Fibroblast of villous mesenchyme (primary cell): ENCODE data around the gene CRAT. TPM values are rescaled to one million over a fixed set of nuclear protein-coding genes. Genes with fewer than 3 reads are reported as not detected.
"Not testable (repeated sequence)": the region's sequence is repeated elsewhere in the genome, so short reads cannot be mapped to it uniquely, and the experiment has no call there.

Source experiments
- DNase-seq: peaks from one replicate; pipeline ENCODE4 v3.0.0-alpha.2; 2010; ENCODE audit warnings: low read depth
- H3K4me3 ChIP-seq: 2 replicates; pipeline ENCODE4 v1.5.1; 2011; ENCODE audit warnings: low read depth, mild to moderate bottlenecking, low read length
- total RNA-seq: library from RNA; depleted of rRNA; stranded (reverse); fragments of >200 nt; gene quantifications from 2 replicates; pipeline ENCODE4 v1.2.3, GENCODE V29; 2012
- TF ChIP-seq, protein P1 (sequence below): IDR thresholded peaks from 2 replicates; pipeline ENCODE4 v1.5.1; 2012; ENCODE audit warnings: low read depth, mild to moderate bottlenecking, low read length; ENCODE audit not compliant: insufficient read depth

CRAT gene
- total RNA-seq, 1 donor = 33.2 TPM

DNA sequence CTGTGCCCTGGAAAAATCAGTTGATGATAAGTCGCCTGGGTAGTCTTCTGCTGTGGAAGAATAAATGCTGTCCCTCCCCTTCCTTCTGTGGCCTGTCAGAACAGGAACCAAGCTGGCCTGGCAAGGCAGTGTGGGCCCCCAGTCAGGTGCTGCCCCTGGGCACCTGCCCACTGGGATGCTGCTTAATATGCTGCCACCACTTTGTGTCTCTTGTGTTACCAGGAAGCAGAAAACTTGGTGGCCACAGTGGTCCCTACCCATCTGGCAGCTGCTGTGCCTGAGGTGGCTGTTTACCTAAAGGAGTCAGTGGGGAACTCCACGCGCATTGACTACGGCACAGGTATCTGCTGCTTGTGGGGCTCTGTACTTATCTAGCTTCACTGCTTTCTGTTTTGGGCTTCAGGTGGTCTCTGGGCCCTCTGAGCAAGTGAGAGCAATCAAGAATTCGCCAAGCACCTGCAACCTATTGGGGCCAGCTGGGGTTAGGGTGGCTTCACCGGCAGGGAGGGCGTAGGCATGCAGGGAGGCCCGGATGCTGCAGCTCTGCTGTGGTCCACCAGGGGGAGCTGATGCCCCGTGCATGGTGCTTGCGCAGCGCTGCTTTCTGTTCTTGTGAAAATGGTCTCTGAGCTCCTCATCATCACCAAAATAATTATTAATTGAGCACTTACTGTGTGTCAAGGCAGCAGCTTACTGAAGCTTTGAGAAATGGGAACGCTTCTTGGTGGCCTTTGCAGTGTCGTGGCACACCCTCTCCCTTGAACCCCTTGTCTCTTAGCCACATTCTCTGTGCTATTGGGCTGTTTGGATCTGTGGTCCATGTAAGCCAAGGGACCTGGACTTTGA, 20.9 kb upstream of the CRAT start:
- DNase-seq = peak; percentile 63
- TF ChIP-seq, protein P1, sequence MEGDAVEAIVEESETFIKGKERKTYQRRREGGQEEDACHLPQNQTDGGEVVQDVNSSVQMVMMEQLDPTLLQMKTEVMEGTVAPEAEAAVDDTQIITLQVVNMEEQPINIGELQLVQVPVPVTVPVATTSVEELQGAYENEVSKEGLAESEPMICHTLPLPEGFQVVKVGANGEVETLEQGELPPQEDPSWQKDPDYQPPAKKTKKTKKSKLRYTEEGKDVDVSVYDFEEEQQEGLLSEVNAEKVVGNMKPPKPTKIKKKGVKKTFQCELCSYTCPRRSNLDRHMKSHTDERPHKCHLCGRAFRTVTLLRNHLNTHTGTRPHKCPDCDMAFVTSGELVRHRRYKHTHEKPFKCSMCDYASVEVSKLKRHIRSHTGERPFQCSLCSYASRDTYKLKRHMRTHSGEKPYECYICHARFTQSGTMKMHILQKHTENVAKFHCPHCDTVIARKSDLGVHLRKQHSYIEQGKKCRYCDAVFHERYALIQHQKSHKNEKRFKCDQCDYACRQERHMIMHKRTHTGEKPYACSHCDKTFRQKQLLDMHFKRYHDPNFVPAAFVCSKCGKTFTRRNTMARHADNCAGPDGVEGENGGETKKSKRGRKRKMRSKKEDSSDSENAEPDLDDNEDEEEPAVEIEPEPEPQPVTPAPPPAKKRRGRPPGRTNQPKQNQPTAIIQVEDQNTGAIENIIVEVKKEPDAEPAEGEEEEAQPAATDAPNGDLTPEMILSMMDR = peak; percentile 99
- H3K4me3 ChIP-seq = no peak overlapping the region

DNA sequence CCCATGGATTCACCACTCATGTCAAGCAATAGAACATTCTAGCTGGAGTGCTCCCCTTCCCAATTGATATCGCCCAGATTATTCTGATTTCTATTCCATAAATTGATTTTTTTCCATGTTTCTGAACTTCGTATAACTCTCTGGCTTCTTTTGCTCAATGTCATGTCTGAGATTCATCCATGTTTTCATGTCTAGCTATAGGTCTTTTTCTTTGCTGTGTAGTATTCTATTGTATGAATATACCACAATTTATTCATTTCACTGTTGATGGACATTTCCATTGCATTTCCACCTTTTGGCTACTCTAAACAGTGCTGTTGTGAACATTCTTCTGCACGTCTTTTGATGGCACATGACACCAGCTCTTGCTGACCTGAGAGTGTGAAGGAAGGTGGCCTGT, 20.2 kb upstream of the CRAT start:
- no peak overlapping the region for H3K4me3 ChIP-seq
- TF ChIP-seq, protein P1 = no peak
- DNase-seq = no peak

GRCh38 chr9:129130271-129130670, 19.7 kb upstream of the CRAT start:
- not testable (repeated sequence) for H3K4me3 ChIP-seq, DNase-seq

- H3K4me3 ChIP-seq = no peak overlapping the region
- DNase-seq = no peak
- TF ChIP-seq, protein P1 = no peak
Measured at GRCh38 chr9:129128689-129129088, 18.1 kb upstream of the CRAT start.

DNA sequence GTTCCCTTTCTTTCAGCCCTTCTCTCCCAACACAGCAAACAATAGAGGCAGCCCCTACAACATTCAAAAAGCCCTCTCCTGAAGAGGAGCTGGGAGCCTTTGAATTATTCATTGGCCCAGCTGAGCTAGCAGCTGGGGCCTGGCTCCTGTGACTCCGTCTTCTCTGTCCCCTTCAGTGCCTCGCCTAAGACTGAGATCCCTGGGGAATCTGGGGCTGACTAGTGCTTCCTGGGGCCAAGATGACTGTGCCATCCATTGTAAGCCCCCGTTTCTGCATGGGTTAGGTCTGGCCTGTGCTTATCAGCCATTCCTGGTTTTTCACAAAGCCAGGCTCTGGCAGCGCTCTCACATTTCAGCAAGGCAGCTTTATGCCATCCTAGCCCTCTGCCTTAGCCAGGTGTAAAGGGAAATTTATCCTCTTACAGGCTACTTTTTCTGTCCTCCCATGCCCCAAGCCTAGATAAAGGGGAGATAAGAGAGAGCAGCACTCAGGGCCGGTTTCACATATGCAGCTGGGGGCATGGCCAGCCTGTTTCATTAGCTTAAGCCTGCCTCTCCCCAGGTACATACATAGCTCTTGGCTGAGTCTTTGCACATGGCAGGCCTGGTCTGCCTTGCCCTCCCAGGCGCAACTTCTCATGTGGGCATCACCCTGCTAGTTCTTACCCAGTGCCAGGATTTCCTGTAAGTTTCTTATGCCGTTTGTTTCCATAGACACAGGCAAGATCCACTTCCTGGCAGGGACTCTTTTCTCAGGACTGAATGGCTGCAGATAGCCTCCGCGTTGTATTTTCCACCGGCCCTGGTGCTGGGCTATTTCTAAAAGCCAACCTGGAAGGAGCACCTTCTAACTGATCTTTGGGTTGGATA, 16.4 kb upstream of the CRAT start:
- TF ChIP-seq, protein P1 = no peak
- DNase-seq = no peak
- no peak overlapping the region for H3K4me3 ChIP-seq

GRCh38 chr9:129125478-129125877, 14.9 kb upstream of the CRAT start:
- peak; percentile 83 for DNase-seq
- H3K4me3 ChIP-seq = no peak overlapping the region
- TF ChIP-seq, protein P1 = no peak

GRCh38 chr9:129124506-129125069, 14.0 kb upstream of the CRAT start:
- no peak overlapping the region for H3K4me3 ChIP-seq
- TF ChIP-seq, protein P1 = no peak
- DNase-seq = no peak

DNA sequence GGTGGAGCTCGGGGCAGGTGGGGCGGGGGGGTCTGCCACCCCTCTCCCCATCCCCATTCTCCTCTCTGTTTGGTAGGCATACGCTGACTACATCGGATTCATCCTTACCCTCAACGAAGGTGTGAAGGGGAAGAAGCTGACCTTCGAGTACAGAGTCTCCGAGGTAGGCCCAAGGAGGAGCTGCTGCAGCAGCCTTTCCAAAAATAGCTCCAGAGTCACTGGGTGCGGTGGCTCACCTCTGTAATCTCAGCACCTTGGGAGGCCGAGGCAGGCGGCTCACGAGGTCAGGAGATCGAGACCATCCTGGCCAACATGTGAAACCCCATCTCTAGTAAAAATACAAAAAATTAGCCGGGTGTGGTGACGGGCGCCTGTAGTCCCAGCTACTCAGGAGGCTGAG, 12.4 kb upstream of the CRAT start:
- DNase-seq, H3K4me3 ChIP-seq: not testable (repeated sequence)
